ENCODE measurements around the gene CDC42EP2. TPM values are rescaled to one million over a fixed set of nuclear protein-coding genes. Genes with fewer than 3 reads are reported as not detected.

Gene CDC42EP2
- total and polyA plus RNA-seq, 11 donors = 3.3 to 25.0 (median 10.3) TPM

- no peaks in the 10 kb centered on the region for H3K9me3 ChIP-seq
- no peak overlapping the region for H3K27ac ChIP-seq
- intact Hi-C loops (cut with DNase I) = no loop called here
- no peak for DNase-seq
- no peak for ATAC-seq
- no peaks in the 10 kb centered on the region for H3K27me3 ChIP-seq
- peaks cover 0 to 57% (median 17%) of the 10 kb centered on the region in 12 donors for H3K4me1 ChIP-seq
- H3K4me3 ChIP-seq = no peak overlapping the region
- peaks cover 0 to 82% (median 65%) of the 10 kb centered on the region in 9 donors for H3K36me3 ChIP-seq
- 91 to 94% (median 92%) methylated on average over 11 of the region's 11 CpGs for WGBS, 4 donors
- TF ChIP-seq POLR2A (IDR thresholded peaks at IDR 0.05) = no peak
- no peak for TF ChIP-seq CTCF (IDR thresholded peaks at IDR 0.05)
Observed at GRCh38 chr11:65340226-65340625, 25.6 kb downstream of the CDC42EP2 start.

- Histone ChIP-seq H3K4me3 (no peak overlapping the region), H3K4me1 (peaks cover 0 to 49% (median 10%) of the 10 kb centered on the region in 12 donors), H3K36me3 (peaks cover 0 to 89% (median 81%) of the 10 kb centered on the region in 9 donors), H3K9me3 (no peaks in the 10 kb centered on the region), H3K27ac (peak overlapping the region in 9 of 12 donors; percentile 6 to 39 (median 24)), H3K27me3 (no peaks in the 10 kb centered on the region)
- intact Hi-C loops (cut with DNase I) = no loop called here
- TF ChIP-seq CTCF (IDR thresholded peaks at IDR 0.05) (no peak), POLR2A (IDR thresholded peaks at IDR 0.05) (no peak)
- WGBS, 4 donors = 81 to 89% (median 86%) methylated on average over 3 of the region's 3 CpGs
- ATAC-seq (no peak), DNase-seq (no peak)
Observed at GRCh38 chr11:65341856-65342255, 27.2 kb downstream of the CDC42EP2 start.

GRCh38 chr11:65351511-65351910 lies 36.8 kb downstream of the CDC42EP2 start:
- ATAC-seq (no peak), DNase-seq (no peak)
- Histone ChIP-seq H3K9me3 (no peaks in the 10 kb centered on the region), H3K36me3 (peaks cover 0 to 69% (median 62%) of the 10 kb centered on the region in 9 donors), H3K4me1 (peaks cover 0 to 30% (median 24%) of the 10 kb centered on the region in 12 donors), H3K27me3 (peaks cover 0 to 6% (median 0%) of the 10 kb centered on the region in 9 donors), H3K4me3 (no peak overlapping the region), H3K27ac (no peak overlapping the region)
- WGBS, 4 donors = 86 to 97% (median 91%) methylated on average over 2 of the region's 2 CpGs
- intact Hi-C loops (cut with DNase I) = no loop called here
- TF ChIP-seq CTCF (IDR thresholded peaks at IDR 0.05) (no peak), POLR2A (IDR thresholded peaks at IDR 0.05) (no peak)

- Histone ChIP-seq H3K4me1 (peaks cover 0 to 42% (median 24%) of the 10 kb centered on the region in 12 donors), H3K27me3 (peaks cover 0 to 6% (median 0%) of the 10 kb centered on the region in 9 donors), H3K9me3 (no peaks in the 10 kb centered on the region), H3K4me3 (no peak overlapping the region), H3K36me3 (peaks cover 0 to 56% (median 50%) of the 10 kb centered on the region in 9 donors), H3K27ac (no peak overlapping the region)
- no peak for TF ChIP-seq POLR2A (IDR thresholded peaks at IDR 0.05)
- TF ChIP-seq CTCF (IDR thresholded peaks at IDR 0.05) = peak in 6 of 12 donors; percentile 12 to 30 (median 22)
- peak in 1 of 5 donors; percentile 14 for DNase-seq
- ATAC-seq = no peak
- intact Hi-C loops (cut with DNase I) = no loop called here
- 79 to 87% (median 83%) methylated on average over 3 of the region's 3 CpGs for WGBS, 4 donors
Observed at GRCh38 chr11:65352783-65353182, 38.1 kb downstream of the CDC42EP2 start.
